Activated T-cell treated with anti-CD3 and anti-CD28 coated beads for 48 hours (primary cell): ENCODE data around the gene TRPM3.

ENCODE experiments used
- DNase-seq: peaks from one replicate; pipeline ENCODE4 v3.0.0-alpha.2; 2020; ENCODE audit warnings: low read depth

The TRPM3 gene

GRCh38 chr9:71097671-71098070 lies 23.8 kb downstream of the TRPM3 start:
- DNase-seq = no peak

GRCh38 chr9:71096421-71097108 lies 24.9 kb downstream of the TRPM3 start:
- no peak for DNase-seq

GRCh38 chr9:71094708-71095251 lies 26.6 kb downstream of the TRPM3 start:
- DNase-seq = no peak

GRCh38 chr9:71090896-71091295 lies 30.5 kb downstream of the TRPM3 start:
- DNase-seq = no peak

GRCh38 chr9:71079451-71079850 lies 42.0 kb downstream of the TRPM3 start:
- no peak for DNase-seq

- no peak for DNase-seq
These were observed 45.3 kb downstream of the TRPM3 start for GRCh38 chr9:71076096-71076495.

GRCh38 chr9:71073494-71073893 lies 47.9 kb downstream of the TRPM3 start:
- no peak for DNase-seq

GRCh38 chr9:71072587-71072986 lies 48.8 kb downstream of the TRPM3 start:
- no peak for DNase-seq

GRCh38 chr9:71071633-71072032 lies 49.8 kb downstream of the TRPM3 start:
- DNase-seq = no peak

- no peak for DNase-seq
These were observed 62.8 kb downstream of the TRPM3 start for GRCh38 chr9:71058660-71059059.

- no peak for DNase-seq
These were observed 69.1 kb downstream of the TRPM3 start for GRCh38 chr9:71052287-71052686.

- DNase-seq = no peak
These were observed 73.1 kb downstream of the TRPM3 start for GRCh38 chr9:71048280-71048679.

GRCh38 chr9:71042448-71042990 lies 78.9 kb downstream of the TRPM3 start:
- no peak for DNase-seq

GRCh38 chr9:71037521-71037920 lies 83.9 kb downstream of the TRPM3 start:
- no peak for DNase-seq

GRCh38 chr9:71036501-71036900 lies 84.9 kb downstream of the TRPM3 start:
- DNase-seq = no peak

GRCh38 chr9:71032779-71033178 lies 88.6 kb downstream of the TRPM3 start:
- no peak for DNase-seq

- no peak for DNase-seq
These were observed 95.7 kb downstream of the TRPM3 start for GRCh38 chr9:71025728-71026127.

GRCh38 chr9:71025201-71025600 lies 96.2 kb downstream of the TRPM3 start:
- no peak for DNase-seq

GRCh38 chr9:71010258-71010657 lies 111.2 kb downstream of the TRPM3 start:
- DNase-seq = no peak

GRCh38 chr9:71005456-71005855 lies 116.0 kb downstream of the TRPM3 start:
- no peak for DNase-seq

- no peak for DNase-seq
These were observed 117.2 kb downstream of the TRPM3 start for GRCh38 chr9:71004196-71004595.

- no peak for DNase-seq
These were observed 118.1 kb downstream of the TRPM3 start for GRCh38 chr9:71003346-71003745.

- DNase-seq = no peak
These were observed 119.5 kb downstream of the TRPM3 start for GRCh38 chr9:71001780-71002386.
